Fibroblast of upper back skin (primary cell): ENCODE measurements around the gene GALNT12.
A peak's percentile ranks its signal among the peaks of the same experiment; 100 is the strongest.

Source experiments
- DNase-seq: peaks from one replicate; pipeline ENCODE4 v3.0.0-alpha.2; 2013

GALNT12 gene

GRCh38 chr9:98783518-98784226, 23.8 kb upstream of the GALNT12 start:
- DNase-seq: no peak

GRCh38 chr9:98784831-98785806, 22.4 kb upstream of the GALNT12 start:
- DNase-seq: no peak

DNA sequence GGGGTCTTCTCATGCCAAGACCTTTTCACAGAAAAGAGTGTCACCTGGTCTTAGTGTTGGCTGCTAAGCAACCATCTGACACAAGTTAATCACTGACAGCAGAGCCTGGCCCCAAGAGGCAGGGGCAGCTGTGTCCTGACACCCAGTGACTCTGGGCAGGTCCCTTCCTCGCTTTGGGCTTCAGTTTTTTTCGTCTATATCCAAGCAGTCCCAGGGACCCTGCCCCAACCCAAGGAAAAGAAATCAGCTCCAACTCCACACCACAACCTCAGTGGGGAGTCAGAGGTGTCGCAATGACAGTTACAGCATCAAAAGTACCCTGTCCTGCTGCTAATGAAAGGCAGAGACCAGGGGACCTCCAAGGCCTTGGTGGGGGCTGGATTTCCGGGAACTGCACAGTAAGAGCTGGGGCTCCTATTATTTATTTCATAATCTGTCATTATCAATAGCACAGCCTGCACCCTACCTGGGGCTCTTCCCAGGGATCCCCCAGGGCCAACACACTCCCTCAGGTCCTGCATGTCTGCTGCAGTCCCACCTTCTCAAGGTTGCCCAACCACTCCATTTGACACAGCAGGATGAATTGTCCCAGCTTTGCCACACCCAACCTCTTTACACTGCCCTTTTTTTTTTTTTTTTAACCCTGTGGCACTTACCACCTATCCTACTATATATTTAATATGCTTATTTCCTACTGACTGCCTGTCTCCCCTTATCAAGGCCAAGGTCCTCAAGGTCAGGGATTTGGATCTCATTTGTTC, 20.5 kb upstream of the GALNT12 start:
- DNase-seq: no peak

GRCh38 chr9:98787766-98788335, 19.6 kb upstream of the GALNT12 start:
- no peak for DNase-seq

GRCh38 chr9:98789483-98790133, 17.9 kb upstream of the GALNT12 start:
- no peak for DNase-seq

GRCh38 chr9:98790134-98790841, 17.2 kb upstream of the GALNT12 start:
- no peak for DNase-seq

DNA sequence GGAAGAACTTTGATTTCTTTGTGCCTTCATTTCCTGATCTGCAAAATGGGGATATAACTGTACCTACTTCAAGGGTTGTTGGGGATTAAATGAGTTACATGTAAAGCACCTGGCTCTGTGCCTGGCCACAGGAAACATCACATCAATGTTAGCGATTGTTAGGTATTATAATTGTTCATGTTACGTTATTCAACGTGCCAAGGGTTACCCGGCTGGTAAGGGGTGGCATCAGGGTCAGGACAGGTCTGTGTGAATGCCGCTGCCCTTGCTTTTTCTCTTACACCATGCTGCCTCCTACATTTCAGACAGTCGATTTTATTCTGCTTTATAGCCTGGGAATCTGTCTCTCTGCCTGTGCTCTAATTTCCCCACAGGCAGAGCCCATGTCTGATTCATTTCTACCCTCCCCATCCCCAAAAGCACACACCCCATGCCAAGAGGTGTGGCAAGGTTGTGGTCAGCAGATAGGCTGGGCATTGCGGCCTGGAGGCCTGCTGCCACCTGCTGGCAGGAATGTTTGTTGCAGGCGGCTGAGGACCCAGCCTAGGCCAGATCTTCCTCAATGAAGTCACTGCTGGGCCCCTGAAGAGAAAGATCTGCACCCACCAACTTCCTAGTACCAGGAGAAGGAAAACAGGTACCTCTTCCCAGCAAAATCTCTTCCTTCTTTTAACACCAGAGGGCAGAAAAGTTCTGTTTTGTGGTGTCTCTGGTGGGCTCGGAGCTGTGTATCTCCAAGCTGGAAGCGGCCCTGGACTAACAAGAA, 16.4 kb upstream of the GALNT12 start:
- DNase-seq: peak; percentile 95

DNA sequence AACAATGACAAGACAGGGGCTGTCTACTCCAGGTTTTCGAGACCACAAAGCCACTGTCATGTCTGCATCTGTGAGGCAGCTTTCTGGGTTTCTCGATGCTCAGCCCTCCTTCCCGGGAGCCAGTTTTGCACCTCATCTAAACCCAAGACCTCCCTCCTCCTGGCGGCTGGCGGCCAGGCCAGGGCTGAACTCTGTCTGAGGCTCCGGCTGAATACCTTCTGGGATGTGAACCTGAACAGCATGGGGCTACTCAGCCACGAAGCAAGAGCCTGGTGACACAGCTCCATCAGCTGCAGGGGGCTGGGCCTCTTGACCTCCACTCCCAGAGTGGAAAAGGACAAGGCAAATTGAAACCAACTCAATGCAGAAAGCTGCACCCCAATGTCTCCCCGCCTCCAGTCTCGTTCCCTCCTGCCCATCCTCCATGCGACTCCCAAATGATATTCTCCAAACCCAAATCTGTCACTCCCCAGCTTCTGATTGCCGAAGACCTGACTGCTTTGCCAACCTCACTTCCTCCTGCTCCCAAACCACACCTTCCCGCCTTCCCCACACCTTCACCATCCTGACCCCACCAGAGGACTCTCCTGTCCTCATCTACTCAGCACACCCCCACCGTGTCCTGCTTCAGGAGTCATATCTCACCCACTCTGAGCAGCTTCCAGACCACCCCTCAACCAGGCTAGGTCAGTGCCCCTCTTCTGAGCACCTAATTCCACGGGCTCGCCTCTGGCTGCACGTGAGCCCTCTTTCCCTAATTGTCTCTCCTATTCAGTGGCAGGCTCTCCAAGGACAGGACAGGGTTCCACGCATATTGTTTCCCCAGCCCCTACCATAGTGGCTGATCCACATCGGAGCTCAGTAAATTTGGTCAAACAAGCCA, 15.6 kb upstream of the GALNT12 start:
- no peak for DNase-seq

- DNase-seq: no peak
These were observed 14.4 kb upstream of the GALNT12 start for GRCh38 chr9:98793031-98793430.

GRCh38 chr9:98794802-98795201, 12.7 kb upstream of the GALNT12 start:
- DNase-seq: no peak

DNA sequence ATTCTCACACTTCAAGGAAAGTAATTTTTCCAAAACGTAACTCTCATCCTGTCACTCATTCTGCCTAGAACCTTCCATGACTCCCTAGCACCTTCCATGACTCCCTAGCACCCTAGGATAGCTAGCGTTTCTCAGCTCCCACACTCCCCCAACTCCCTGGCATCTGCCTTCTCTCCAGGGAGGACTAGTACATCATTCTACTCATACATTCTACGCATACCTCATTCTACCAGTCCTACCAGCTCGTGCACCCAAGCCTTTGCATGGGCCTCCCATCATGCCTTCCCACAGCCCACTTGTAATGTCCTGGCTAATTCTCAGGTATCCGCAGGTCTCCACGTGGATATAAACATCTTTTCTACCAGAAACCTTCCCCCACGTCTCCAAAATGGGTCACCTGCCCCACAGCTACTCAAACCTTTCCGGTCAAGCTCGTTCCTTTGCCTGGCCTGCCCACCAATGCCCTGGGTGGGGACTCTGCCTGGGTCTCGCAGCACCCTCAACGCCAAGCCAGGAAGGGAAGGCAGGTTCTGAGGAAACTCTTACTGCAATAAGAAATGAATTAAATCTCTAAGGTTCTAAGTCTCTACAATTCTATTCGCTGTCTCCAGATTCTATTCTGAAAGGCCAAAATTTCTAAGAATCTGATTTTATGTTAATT, 12.0 kb upstream of the GALNT12 start:
- DNase-seq: no peak

GRCh38 chr9:98795970-98796363, 11.5 kb upstream of the GALNT12 start:
- no peak for DNase-seq

DNA sequence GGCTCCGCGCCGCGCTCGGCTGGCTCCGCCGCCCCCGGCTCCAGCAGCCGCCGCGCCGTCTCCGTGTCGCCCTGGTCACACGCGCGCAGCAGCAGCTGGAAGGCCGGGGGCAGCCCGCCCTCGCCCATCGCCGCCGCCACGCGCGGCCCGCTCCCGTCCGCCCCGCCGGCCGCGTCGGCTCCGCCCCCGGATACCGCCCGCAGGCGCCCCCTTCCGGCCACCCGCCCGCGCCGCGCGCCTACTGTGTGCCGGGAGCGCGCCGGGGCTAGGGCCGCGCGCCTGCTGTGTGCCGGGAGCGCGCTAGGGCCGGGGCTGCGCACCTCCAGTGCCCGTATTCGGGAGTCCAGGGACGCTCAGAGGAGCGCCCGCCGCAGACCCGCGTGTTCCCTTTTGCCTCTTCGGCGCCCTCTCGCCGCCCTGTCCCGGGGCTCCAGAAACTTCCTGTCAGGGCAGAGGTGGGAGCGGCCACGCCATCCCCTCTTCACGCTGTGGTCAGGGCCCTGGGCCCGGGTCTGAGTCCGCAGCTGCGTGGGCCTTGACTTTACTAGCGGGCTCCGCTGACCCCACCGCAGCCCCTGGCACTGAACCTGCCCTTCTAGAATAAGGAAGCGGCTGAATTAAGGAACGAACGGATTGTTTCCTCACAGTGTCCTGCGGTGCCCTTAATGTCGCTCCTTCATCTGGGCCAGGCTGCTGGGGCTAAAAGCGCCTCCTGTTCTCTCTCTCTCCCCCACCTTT, 10.9 kb upstream of the GALNT12 start, which contains the start of gene ANKS6:
TSS of gene ANKS6 (minus strand) at position 192 of the 738 bp plus-strand sequence. CDS start at position 128, 64 bp downstream.
- DNase-seq: peak; percentile 72

DNA sequence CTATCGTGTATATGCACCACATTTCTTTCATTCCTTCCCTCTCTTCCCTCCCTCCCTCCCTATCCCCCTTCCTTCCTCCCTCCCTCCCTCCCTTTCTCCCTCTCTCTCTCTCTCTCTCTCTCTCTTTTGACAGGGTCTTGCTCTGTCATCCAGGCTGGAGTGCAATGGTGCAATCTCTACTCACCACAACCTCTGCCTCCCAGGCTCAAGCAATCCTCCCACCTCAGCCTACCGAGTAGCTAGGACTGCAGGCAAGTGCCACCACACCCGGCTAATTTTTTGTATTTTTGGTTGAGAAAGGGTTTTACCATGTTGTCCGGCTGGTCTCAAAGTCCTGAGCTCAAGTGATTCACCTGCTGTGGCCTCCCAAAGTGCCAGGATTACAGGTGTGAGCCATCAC, 10.0 kb upstream of the GALNT12 start:
- no peak for DNase-seq

DNA sequence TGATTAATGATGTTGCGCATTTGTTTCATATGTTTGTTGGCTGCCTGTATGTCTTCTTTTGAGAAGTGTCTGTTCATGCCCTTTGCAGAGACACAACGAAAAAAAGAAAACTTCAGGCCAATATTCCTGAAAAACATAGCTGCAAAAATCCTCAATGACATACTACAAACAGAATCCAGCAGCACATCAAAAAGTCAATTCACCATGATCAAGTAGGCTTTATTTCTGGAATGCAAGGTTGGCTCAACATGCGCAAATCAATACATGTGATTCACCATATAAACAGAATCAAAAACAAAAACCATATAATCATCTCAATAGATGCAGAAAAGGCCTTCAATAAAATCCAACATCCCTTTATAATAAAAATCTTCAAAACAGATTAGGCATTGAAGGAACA, 9.2 kb upstream of the GALNT12 start:
- DNase-seq: no peak

DNA sequence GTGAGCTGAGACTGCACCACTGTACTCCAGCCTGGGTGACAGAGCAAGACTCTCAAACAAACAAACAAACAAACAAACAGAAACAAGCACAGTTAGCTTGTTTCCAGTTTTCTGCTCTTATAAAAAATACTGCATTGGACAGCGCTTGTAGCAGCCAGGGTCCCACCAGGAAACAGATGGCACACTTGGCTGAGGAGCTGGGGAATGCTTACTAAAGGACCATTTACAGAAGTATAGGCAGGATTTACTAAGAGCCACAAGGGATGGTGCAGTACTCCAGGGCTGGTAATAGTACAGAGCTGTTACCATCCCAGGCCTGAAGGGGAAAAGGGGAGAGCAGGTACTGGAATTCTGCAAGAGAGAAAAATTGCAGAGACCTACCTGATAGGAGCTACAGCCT, 5.9 kb upstream of the GALNT12 start:
- no peak for DNase-seq

DNA sequence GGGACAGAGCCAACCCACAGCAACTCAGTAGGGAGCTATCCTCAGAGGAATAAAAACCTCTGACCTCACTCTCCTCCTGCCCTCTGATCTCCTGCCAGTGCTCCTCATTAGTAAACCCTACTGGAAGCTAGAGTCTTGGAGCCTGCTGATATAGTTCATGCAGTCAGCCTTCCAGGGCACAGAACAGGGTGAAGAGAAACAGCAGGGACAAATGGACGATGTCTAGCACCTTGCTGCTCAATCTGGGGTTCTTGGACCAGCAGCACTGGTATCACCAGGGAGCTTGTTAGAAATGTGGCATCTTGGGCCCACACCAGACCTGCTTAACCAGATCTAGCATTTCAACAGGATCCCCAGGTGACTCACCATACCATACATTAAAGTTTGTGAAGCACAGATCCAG, 5.5 kb upstream of the GALNT12 start:
- DNase-seq: no peak

DNA sequence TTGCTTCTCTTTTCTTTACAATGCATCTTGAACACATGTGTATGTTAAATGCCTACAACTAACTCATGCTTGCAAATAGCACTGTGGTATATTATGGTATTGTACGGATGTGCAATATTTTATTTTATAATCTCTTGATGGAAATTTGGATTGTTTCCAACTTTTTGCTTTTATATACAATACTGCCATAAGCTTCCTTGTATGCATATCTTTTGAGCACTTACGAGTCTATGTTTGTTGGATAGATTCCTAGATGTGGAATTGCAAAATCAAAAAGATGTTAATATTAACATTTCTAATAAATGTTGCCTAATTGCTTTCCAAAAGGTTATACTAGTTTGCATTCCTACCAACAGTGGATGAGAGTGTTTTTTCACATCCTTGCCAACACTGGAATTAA, 3.4 kb upstream of the GALNT12 start:
- no peak for DNase-seq
